Bronchial epithelial cell (primary cell): Measurements from ENCODE around the gene ARFGAP3. TPM values are rescaled to one million over a fixed set of nuclear protein-coding genes. Genes with fewer than 3 reads are reported as not detected.

ENCODE experiments used
- DNase-seq: peaks from one replicate; pipeline ENCODE4 v3.0.0-alpha.2; 2010; ENCODE audit warnings: low read depth
- FAIRE-seq: peaks from 2 replicates; lab custom pipeline; 2011; peaks lifted over from hg19 to GRCh38; lab: Jason Lieb, UNC
- H3K27me3 ChIP-seq: 2 replicates; pipeline ENCODE4 v1.5.1; 2011; ENCODE audit warnings: low read length; ENCODE audit not compliant: control insufficient read depth, insufficient read depth
- H3K36me3 ChIP-seq: 2 replicates; pipeline ENCODE4 v1.5.1; 2011; ENCODE audit warnings: low read length; ENCODE audit not compliant: control insufficient read depth, insufficient read depth
- H3K4me3 ChIP-seq: 2 replicates; pipeline ENCODE4 v1.5.1; 2011; ENCODE audit warnings: mild to moderate bottlenecking, low read depth, low read length, control low read depth
- total RNA-seq: library from RNA; depleted of rRNA; stranded (reverse); fragments of >200 nt; gene quantifications from 2 replicates; pipeline ENCODE4 v1.2.1, GENCODE V29; 2014
- TF ChIP-seq, protein P1 (sequence below): IDR thresholded peaks from 2 replicates; pipeline ENCODE4 v1.5.1; 2011; ENCODE audit warnings: mild to moderate bottlenecking, moderate library complexity, low read length, control low read depth, inconsistent platforms; ENCODE audit not compliant: insufficient read depth, severe bottlenecking

The ARFGAP3 gene
- total RNA-seq, 1 donor from 2014 or later: 87.7 TPM

DNA sequence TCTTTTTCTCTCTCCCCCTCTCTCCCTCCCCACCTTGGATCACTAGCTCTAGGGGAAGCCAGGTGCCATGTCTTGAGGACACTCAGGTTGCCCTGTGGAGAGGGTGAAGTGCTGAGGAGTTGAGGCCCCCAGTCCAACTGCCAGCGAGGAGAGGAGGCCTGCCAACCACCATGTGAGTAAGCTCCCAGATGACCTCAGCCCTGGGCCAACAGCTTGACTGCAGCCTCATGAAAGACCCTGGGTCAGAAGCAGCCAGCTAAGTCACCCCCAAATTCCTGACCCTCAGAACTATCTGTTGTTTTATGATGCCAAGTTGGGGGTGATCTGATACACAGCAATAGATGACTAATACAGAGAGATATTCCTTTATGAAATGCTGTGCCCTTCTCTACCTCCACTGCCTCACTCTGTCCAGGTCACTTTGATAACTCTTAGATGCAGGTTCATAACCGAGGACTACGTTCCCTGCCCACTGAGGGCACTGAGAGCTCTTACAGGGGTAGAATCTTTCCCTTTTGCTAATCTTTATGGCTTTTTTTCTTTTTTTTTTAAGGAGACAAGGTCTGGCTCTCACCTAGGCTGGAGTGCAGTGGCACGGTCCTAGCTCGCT is 8.0 kb downstream of the ARFGAP3 start:
- H3K4me3 ChIP-seq: no peak overlapping the region
- H3K27me3 ChIP-seq: no peaks in the 10 kb centered on the region
- H3K36me3 ChIP-seq: peaks cover 5% of the 10 kb centered on the region
- no peak for FAIRE-seq
- TF ChIP-seq, protein P1, sequence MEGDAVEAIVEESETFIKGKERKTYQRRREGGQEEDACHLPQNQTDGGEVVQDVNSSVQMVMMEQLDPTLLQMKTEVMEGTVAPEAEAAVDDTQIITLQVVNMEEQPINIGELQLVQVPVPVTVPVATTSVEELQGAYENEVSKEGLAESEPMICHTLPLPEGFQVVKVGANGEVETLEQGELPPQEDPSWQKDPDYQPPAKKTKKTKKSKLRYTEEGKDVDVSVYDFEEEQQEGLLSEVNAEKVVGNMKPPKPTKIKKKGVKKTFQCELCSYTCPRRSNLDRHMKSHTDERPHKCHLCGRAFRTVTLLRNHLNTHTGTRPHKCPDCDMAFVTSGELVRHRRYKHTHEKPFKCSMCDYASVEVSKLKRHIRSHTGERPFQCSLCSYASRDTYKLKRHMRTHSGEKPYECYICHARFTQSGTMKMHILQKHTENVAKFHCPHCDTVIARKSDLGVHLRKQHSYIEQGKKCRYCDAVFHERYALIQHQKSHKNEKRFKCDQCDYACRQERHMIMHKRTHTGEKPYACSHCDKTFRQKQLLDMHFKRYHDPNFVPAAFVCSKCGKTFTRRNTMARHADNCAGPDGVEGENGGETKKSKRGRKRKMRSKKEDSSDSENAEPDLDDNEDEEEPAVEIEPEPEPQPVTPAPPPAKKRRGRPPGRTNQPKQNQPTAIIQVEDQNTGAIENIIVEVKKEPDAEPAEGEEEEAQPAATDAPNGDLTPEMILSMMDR: no peak
- no peak for DNase-seq

DNA sequence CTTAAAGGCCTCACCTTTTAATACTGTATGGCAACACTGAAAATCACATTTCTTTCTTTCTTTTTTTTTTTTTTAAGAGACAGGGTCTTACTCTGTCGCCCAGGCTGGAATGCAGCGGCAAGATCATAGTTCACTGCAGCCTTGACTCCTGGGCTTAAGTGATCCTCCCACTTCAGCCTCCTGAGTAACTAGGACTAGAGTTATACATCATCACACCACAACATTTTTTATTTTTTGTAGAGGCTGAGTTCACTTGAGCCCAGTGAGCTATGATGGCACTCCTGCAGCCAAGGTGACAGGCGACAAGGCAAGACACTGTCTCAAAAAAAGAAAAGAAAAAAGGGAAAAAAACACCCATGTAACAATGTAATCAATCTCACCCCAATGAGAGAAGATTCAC is 10.0 kb downstream of the ARFGAP3 start:
- Histone ChIP-seq H3K4me3 (no peak overlapping the region), H3K27me3 (no peaks in the 10 kb centered on the region), H3K36me3 (peaks cover 5% of the 10 kb centered on the region)
- no peak for DNase-seq
- TF ChIP-seq, protein P1: no peak
- FAIRE-seq: no peak

DNA sequence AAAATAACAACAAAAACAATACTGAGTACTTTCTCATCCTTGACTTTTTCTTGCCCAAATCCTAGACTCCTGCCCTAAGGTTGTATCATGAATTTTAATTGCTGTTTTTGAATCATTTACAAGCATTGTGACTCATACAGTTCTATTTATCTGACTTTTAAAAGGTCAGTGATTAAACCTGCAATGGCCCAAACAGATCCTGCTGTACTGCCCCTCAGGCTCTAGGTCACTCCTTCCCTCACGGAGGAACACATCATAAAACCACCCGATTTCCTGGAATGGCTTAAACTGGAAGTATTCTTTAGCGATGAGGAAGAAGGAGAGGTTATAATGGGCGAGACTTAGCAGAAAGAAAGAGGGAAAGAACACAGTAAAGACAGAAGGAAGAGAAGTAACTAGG is 12.3 kb downstream of the ARFGAP3 start:
- Histone ChIP-seq H3K27me3 (no peaks in the 10 kb centered on the region), H3K36me3 (peaks cover 7% of the 10 kb centered on the region), H3K4me3 (no peak overlapping the region)
- FAIRE-seq: peak; percentile 43
- DNase-seq: peak; percentile 37
- TF ChIP-seq, protein P1: no peak

DNA sequence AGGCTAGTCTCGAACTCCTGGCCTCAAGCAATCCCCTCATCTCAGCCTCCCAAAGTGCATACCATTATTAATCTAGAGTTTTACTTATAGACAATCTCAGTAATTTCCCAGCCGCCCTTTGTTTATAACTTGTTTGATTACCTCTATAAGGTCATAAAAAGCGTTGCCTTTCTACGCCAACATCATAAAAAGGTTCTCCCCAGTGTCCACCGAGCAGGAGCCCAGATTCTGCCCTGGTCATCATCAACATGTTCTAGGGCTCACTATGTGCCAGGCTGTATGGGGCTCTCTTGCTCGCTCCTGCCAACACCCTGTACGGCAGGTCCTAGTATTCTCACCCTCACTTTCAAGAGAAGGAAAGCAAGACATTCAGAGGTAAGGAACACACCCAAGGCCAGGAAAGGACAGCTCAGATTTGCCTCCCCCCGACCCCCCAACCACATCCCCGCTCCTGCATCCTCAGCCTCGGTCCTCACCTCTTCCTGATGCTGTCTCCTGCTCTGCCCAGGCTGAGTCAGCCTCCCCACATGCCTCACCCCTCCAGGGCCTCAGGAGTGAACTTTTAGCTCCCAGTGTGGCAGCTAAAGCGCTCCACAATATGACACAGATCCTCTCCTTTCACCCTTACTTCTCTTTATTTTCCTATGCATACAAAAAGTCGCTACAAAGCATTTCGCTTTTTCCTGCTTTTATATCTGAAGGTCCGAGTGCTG is 14.3 kb downstream of the ARFGAP3 start:
- TF ChIP-seq, protein P1: no peak
- FAIRE-seq: no peak
- DNase-seq: no peak
- H3K27me3 ChIP-seq: no peaks in the 10 kb centered on the region
- no peak overlapping the region for H3K4me3 ChIP-seq
- H3K36me3 ChIP-seq: peaks cover 7% of the 10 kb centered on the region

DNA sequence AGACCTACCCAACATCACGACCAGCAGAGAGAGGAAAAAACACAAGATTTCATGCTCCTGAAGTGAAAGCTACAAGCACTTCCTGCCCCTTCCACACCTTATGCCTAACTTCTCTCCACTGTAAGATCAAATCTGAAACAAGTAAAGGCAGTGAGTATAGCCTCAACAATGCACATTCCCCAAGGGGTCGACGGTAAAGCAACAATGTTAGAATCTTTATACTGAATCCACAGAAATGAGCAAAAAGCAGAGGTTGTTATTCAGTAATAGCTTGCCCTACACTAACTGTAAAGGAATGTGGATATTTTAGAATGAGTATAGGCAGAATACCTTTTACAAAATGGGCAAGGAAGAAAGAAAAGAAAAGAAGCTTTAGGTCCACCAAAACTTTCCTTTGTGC is 15.6 kb downstream of the ARFGAP3 start:
- TF ChIP-seq, protein P1: no peak
- FAIRE-seq (no peak), DNase-seq (no peak)
- Histone ChIP-seq H3K36me3 (peaks cover 8% of the 10 kb centered on the region), H3K4me3 (no peak overlapping the region), H3K27me3 (no peaks in the 10 kb centered on the region)

DNA sequence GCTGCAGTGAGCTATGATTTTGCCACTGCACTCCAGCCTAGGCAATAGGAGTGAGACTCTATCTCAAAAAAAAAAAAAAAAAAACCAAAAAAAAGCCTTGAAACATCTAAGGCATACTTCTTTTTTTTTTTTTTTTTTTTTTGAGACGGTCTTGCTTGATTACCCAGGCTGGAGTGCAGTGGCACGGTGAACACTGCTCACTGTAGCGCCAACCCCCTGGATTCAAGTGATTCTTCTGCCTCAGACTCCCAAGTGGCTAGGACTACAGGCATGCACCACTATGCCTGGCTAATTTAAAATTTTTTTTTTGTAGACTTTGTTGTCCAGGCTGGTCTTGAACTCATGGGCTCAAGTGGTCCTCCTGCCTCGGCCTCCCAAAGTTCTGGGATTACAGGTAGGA is 19.5 kb downstream of the ARFGAP3 start:
- FAIRE-seq (no peak), DNase-seq (no peak)
- Histone ChIP-seq H3K27me3 (no peaks in the 10 kb centered on the region), H3K36me3 (peaks cover 8% of the 10 kb centered on the region), H3K4me3 (no peak overlapping the region)
- TF ChIP-seq, protein P1: no peak
